GM23248 (cell line): ENCODE measurements around the gene TMEM108. TPM values are rescaled to one million over a fixed set of nuclear protein-coding genes. Genes with fewer than 3 reads are reported as not detected.
A peak's percentile ranks its signal among the peaks of the same experiment; 100 is the strongest.

Experiments used
- DNase-seq: peaks from one replicate; pipeline ENCODE4 v3.0.0-alpha.2; 2015
- H2AFZ ChIP-seq: fragments of 200-600 bp; sonication (generic); 2 replicates; pipeline ENCODE4 v1.6.1; 2016; ENCODE audit warnings: antibody characterized with exemption
- H3F3A ChIP-seq: fragments of 200-600 bp; sonication (generic); 2 replicates; pipeline ENCODE4 v1.6.1; 2016; ENCODE audit warnings: mild to moderate bottlenecking, antibody characterized with exemption, mixed run types; ENCODE audit not compliant: insufficient read depth
- H3K27ac ChIP-seq: fragments of 200-600 bp; sonication (generic); 2 replicates; pipeline ENCODE4 v1.5.1; 2016; ENCODE audit warnings: mild to moderate bottlenecking
- H3K27me3 ChIP-seq: fragments of 200-600 bp; sonication (generic); replicated peaks from 2 replicates; pipeline ENCODE4 v1.6.1; 2016; ENCODE audit warnings: mild to moderate bottlenecking; ENCODE audit not compliant: insufficient read depth
- H3K36me3 ChIP-seq: fragments of 200-600 bp; sonication (generic); 2 replicates; pipeline ENCODE4 v1.6.1; 2016; ENCODE audit warnings: low read depth, mild to moderate bottlenecking
- H3K4me1 ChIP-seq: fragments of 200-600 bp; sonication (generic); 2 replicates; pipeline ENCODE4 v1.6.1; 2016; ENCODE audit warnings: mild to moderate bottlenecking; ENCODE audit not compliant: insufficient read depth
- H3K4me2 ChIP-seq: fragments of 200-600 bp; sonication (generic); one replicate; pipeline ENCODE4 v1.6.1; 2016; ENCODE audit warnings: mild to moderate bottlenecking; ENCODE audit not compliant: unreplicated experiment
- H3K4me3 ChIP-seq: fragments of 200-600 bp; sonication (generic); 2 replicates; pipeline ENCODE4 v1.5.1; 2016; ENCODE audit warnings: mild to moderate bottlenecking
- H3K79me2 ChIP-seq: fragments of 200-600 bp; sonication (generic); 2 replicates; pipeline ENCODE4 v1.6.1; 2016; ENCODE audit warnings: mild to moderate bottlenecking; ENCODE audit not compliant: insufficient read depth
- H3K9ac ChIP-seq: fragments of 200-600 bp; sonication (generic); 2 replicates; pipeline ENCODE4 v1.6.1; 2016; ENCODE audit warnings: mild to moderate bottlenecking
- H3K9me2 ChIP-seq: fragments of 200-600 bp; sonication (generic); 2 replicates; pipeline ENCODE4 v1.6.1; 2016; ENCODE audit warnings: mixed run types, mild to moderate bottlenecking, moderate library complexity; ENCODE audit not compliant: insufficient read depth
- H3K9me3 ChIP-seq: fragments of 200-600 bp; sonication (generic); one replicate; pipeline ENCODE4 v1.6.1; 2017; ENCODE audit warnings: low read depth
- H4K20me1 ChIP-seq: fragments of 200-600 bp; sonication (generic); 2 replicates; pipeline ENCODE4 v1.6.0; 2016; ENCODE audit not compliant: insufficient read depth
- EZH2 ChIP-seq: fragments of 200-600 bp; sonication (generic); IDR thresholded peaks from 2 replicates; pipeline ENCODE4 v1.6.1; 2018; ENCODE audit warnings: antibody characterized with exemption, mild to moderate bottlenecking; ENCODE audit not compliant: insufficient read depth, poor library complexity, severe bottlenecking
- EZH2phosphoT487 ChIP-seq: fragments of 200-600 bp; sonication (generic); IDR thresholded peaks from 2 replicates; pipeline ENCODE4 v1.6.1; 2018; ENCODE audit warnings: antibody characterized with exemption, moderate library complexity, mild to moderate bottlenecking, low read depth; ENCODE audit not compliant: insufficient read depth
- WGBS, 2 experiments: methylation state at CpG; one replicate each; pipeline ENCODE4 v1.1.6; 2015 to 2017; ENCODE audit warnings: low lambda C conversion rate in 2 of 2, low coverage in 1 of 2; ENCODE audit errors: missing lambda C conversion rate in 2 of 2; 5-methylcytosine and 5-hydroxymethylcytosine counted together
- in situ Hi-C: fragments of 300-500 bp; cut with MboI; formaldehyde crosslinking; loops from 2 replicates; pipeline ENCODE4 v1.15.0; 2020
- polyA plus RNA-seq: library from polyadenylated mRNA; unstranded; fragments of >200 nt; fragmentation: Nextera tagmentation; extraction: Ambion mirVana; gene quantifications from 2 replicates; pipeline ENCODE4 v1.2.1, GENCODE V29; 2016
- total RNA-seq: library from RNA; depleted of rRNA; stranded (reverse); fragments of >200 nt; shearing (Covaris generic); gene quantifications from 2 replicates; pipeline ENCODE4 v1.2.3, GENCODE V29; 2014

Gene TMEM108
- total and polyA plus RNA-seq, 2 experiments from 2014 or later, result not detected

- no peak overlapping the region for H3K4me2 ChIP-seq
- H3K9ac ChIP-seq, result no peak overlapping the region
- TF ChIP-seq EZH2phosphoT487 (no peak), EZH2 (no peak)
- peaks cover 6% of the 10 kb centered on the region; the same call in 1 of the 2 replicates for H3K27me3 ChIP-seq
- H3K27ac ChIP-seq, result no peak overlapping the region
- no peaks in the 10 kb centered on the region for H3K9me3 ChIP-seq
- no peak overlapping the region for H2AFZ ChIP-seq
- WGBS, 2 experiments, result 9 to 21% methylated on average over 2 of the region's 2 CpGs
- no peaks in the 10 kb centered on the region for H3K36me3 ChIP-seq
- no peaks in the 10 kb centered on the region for H3F3A ChIP-seq
- no peak for DNase-seq
- H4K20me1 ChIP-seq, result no peaks in the 10 kb centered on the region
- no peaks in the 10 kb centered on the region for H3K9me2 ChIP-seq
- H3K79me2 ChIP-seq, result no peaks in the 10 kb centered on the region
- H3K4me1 ChIP-seq, result no peaks in the 10 kb centered on the region
- in situ Hi-C loops, result no loop called here
- no peak overlapping the region for H3K4me3 ChIP-seq
These were observed 224.1 kb downstream of the TMEM108 start for GRCh38 chr3:133262333-133262732.

DNA sequence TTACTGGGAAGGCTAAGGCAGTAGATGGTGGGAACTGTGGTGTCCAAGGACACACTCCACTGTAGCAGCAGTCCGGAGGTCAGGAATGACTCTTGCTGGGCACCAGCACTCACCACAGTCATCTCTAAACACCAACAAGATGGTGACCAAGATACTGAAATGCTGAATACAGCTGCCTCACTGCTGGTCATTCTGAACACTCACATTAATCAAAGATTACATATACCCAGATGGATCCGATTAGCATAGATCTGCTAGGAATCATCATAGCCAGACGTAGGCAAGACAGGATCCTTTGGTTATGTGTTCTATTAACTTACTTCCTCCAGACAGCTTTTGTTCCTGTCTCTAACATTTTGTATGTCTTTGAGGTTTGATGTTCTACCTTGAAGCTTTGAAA, 226.7 kb downstream of the TMEM108 start:
- Histone ChIP-seq H3K9me2 (no peaks in the 10 kb centered on the region), H2AFZ (no peak overlapping the region), H3K4me2 (no peak overlapping the region), H4K20me1 (no peaks in the 10 kb centered on the region), H3K4me1 (no peaks in the 10 kb centered on the region), H3K36me3 (no peaks in the 10 kb centered on the region), H3K27me3 (peaks cover 6% of the 10 kb centered on the region; the same call in 1 of the 2 replicates), H3F3A (no peaks in the 10 kb centered on the region), H3K4me3 (no peak overlapping the region), H3K9me3 (no peaks in the 10 kb centered on the region), H3K79me2 (no peaks in the 10 kb centered on the region), H3K27ac (no peak overlapping the region), H3K9ac (no peak overlapping the region)
- in situ Hi-C loops, result no loop called here
- TF ChIP-seq EZH2phosphoT487 (no peak), EZH2 (no peak)
- peak; percentile 22 for DNase-seq
- WGBS, 2 experiments, result 5% methylated on average over 3 of the region's 3 CpGs

DNA sequence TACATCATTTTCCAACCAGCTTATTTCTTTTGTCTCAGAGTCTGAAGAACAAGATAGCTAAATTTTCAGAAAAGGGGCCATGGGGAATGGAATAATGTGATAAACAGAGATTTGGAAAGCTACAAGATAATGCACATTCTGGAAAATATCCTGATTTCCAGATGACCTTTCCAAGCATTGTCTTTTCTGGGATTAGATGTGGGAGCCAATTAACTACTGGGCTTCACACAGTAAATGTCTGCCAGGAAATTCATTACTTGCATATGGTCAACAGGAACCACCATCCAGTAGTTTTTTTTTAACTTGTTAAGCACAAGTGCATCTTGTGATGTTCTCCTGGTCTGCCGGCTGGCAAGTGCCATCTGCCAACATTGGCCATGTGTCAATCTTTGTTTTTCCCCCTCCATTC, 230.5 kb downstream of the TMEM108 start:
- no peaks in the 10 kb centered on the region for H3K9me3 ChIP-seq
- no peak overlapping the region for H3K4me2 ChIP-seq
- in situ Hi-C loops, result no loop called here
- TF ChIP-seq EZH2 (no peak), EZH2phosphoT487 (no peak)
- H3K27me3 ChIP-seq, result peaks cover 6% of the 10 kb centered on the region; the same call in 1 of the 2 replicates
- no peaks in the 10 kb centered on the region for H3F3A ChIP-seq
- no peaks in the 10 kb centered on the region for H3K4me1 ChIP-seq
- no peaks in the 10 kb centered on the region for H3K36me3 ChIP-seq
- H3K9me2 ChIP-seq, result no peaks in the 10 kb centered on the region
- no peak overlapping the region for H2AFZ ChIP-seq
- WGBS, 2 experiments, result 0% methylated on average over 1 of the region's 1 CpG
- no peak overlapping the region for H3K27ac ChIP-seq
- H4K20me1 ChIP-seq, result no peaks in the 10 kb centered on the region
- H3K9ac ChIP-seq, result no peak overlapping the region
- no peaks in the 10 kb centered on the region for H3K79me2 ChIP-seq
- no peak for DNase-seq
- no peak overlapping the region for H3K4me3 ChIP-seq

GRCh38 chr3:133269393-133269792, 231.2 kb downstream of the TMEM108 start:
- TF ChIP-seq EZH2 (no peak), EZH2phosphoT487 (no peak)
- Histone ChIP-seq H3K4me2 (no peak overlapping the region), H3K9ac (no peak overlapping the region), H2AFZ (no peak overlapping the region), H3K79me2 (no peaks in the 10 kb centered on the region), H3K27ac (no peak overlapping the region), H3K4me3 (no peak overlapping the region), H3K9me3 (no peaks in the 10 kb centered on the region), H3K4me1 (no peaks in the 10 kb centered on the region), H3K9me2 (no peaks in the 10 kb centered on the region), H3K27me3 (peaks cover 6% of the 10 kb centered on the region; the same call in 1 of the 2 replicates), H3F3A (no peaks in the 10 kb centered on the region), H3K36me3 (no peaks in the 10 kb centered on the region), H4K20me1 (no peaks in the 10 kb centered on the region)
- in situ Hi-C loops, result no loop called here
- no peak for DNase-seq
- 9 to 15% methylated on average over 1 of the region's 1 CpG for whole genome bisulfite sequencing, 2 experiments

GRCh38 chr3:133270631-133271030, 232.4 kb downstream of the TMEM108 start:
- Histone ChIP-seq H3K9ac (no peak overlapping the region), H3K9me2 (no peaks in the 10 kb centered on the region), H2AFZ (no peak overlapping the region), H3K4me1 (no peaks in the 10 kb centered on the region), H3K79me2 (no peaks in the 10 kb centered on the region), H3K9me3 (no peaks in the 10 kb centered on the region), H3F3A (no peaks in the 10 kb centered on the region), H3K27ac (no peak overlapping the region), H4K20me1 (no peaks in the 10 kb centered on the region), H3K27me3 (no peaks in the 10 kb centered on the region; the same call in 1 of the 2 replicates), H3K36me3 (no peaks in the 10 kb centered on the region), H3K4me2 (no peak overlapping the region), H3K4me3 (no peak overlapping the region)
- DNase-seq, result no peak
- in situ Hi-C loops, result no loop called here
- TF ChIP-seq EZH2phosphoT487 (no peak), EZH2 (no peak)
- 0 to 8% methylated on average over 1 of the region's 1 CpG for whole genome bisulfite sequencing, 2 experiments
